BLaER1 (cell line): ENCODE data around the gene CDIP1.
A peak's percentile ranks its signal among the peaks of the same experiment; 100 is the strongest.

Experiments
- H3K27ac ChIP-seq: shearing (Covaris generic); formaldehyde crosslinking; 2 replicates; pipeline ENCODE4 v1.8.1; 2022
- H3K27me3 ChIP-seq: shearing (Covaris generic); formaldehyde crosslinking; 2 replicates; pipeline ENCODE4 v1.8.1; 2022
- H3K36me3 ChIP-seq: shearing (Covaris generic); formaldehyde crosslinking; 2 replicates; pipeline ENCODE4 v1.8.1; 2022
- H3K4me1 ChIP-seq: shearing (Covaris generic); formaldehyde crosslinking; 2 replicates; pipeline ENCODE4 v1.8.1; 2022
- H3K4me2 ChIP-seq: shearing (Covaris generic); formaldehyde crosslinking; 2 replicates; pipeline ENCODE4 v1.8.1; 2022
- H3K4me3 ChIP-seq: shearing (Covaris generic); formaldehyde crosslinking; 2 replicates; pipeline ENCODE4 v1.8.1; 2022
- H3K9ac ChIP-seq: shearing (Covaris generic); formaldehyde crosslinking; 2 replicates; pipeline ENCODE4 v1.8.1; 2022
- H3K9me3 ChIP-seq: shearing (Covaris generic); formaldehyde crosslinking; 2 replicates; pipeline ENCODE4 v1.8.1; 2022
- H4K20me1 ChIP-seq: shearing (Covaris generic); formaldehyde crosslinking; 2 replicates; pipeline ENCODE4 v1.8.1; 2022
- Cebpa-rat ChIP-seq: shearing (Covaris generic); IDR thresholded peaks from 2 replicates; pipeline ENCODE4 v1.8.1; 2022

CDIP1 gene

DNA sequence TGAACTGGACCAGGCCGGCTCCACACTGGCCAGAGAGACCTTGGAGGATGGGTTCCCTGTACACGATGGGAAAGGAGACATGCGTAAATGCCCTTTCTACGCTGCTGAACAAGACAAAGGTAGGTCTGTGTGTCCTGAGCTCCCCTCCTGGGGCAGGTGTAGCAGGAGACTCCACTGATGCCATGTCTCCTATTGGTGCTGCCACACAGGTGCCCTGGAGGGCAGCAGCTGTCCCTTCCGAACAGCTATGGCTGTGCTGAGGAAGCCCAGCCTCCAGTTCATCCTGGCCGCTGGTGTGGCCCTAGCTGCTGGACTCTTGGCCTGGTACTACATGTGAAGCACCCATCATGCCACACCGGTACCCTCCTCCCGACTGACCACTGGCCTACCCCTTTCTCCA, 29.2 kb downstream of the CDIP1 start:
- no peaks in the 10 kb centered on the region for H3K9me3 ChIP-seq
- no peak overlapping the region for H3K9ac ChIP-seq
- H3K36me3 ChIP-seq = peaks cover 85% of the 10 kb centered on the region
- peaks cover 32% of the 10 kb centered on the region for H3K4me1 ChIP-seq
- TF ChIP-seq Cebpa-rat = no peak
- no peak overlapping the region for H3K27ac ChIP-seq
- H3K27me3 ChIP-seq = no peaks in the 10 kb centered on the region
- peaks cover 70% of the 10 kb centered on the region for H4K20me1 ChIP-seq
- H3K4me2 ChIP-seq = no peak overlapping the region
- no peak overlapping the region for H3K4me3 ChIP-seq

- Histone ChIP-seq H3K27me3 (no peaks in the 10 kb centered on the region), H3K36me3 (peaks cover 79% of the 10 kb centered on the region)
- TF ChIP-seq Cebpa-rat = no peak
These were observed 29.8 kb downstream of the CDIP1 start for GRCh38 chr16:4508806-4509205.

DNA sequence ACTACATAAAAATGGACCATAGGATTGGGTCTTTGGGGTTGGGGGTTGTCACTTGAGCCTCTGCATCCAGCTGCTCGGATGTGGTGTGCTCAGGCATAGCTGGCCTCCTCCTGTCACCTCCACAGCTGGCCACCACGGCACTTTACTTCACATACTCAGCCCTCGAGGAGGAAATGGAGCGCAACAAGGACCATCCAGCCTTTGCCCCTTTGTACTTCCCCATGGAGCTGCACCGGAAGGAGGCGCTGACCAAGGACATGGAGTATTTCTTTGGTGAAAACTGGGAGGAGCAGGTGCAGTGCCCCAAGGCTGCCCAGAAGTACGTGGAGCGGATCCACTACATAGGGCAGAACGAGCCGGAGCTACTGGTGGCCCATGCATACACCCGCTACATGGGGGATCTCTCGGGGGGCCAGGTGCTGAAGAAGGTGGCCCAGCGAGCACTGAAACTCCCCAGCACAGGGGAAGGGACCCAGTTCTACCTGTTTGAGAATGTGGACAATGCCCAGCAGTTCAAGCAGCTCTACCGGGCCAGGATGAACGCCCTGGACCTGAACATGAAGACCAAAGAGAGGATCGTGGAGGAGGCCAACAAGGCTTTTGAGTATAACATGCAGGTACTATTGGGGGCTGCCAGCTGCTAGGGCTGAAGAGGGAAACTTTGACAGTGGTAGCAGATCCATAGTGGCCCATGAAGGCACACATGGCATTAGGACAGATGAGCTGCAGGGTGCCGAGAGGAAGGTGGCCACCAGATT, 30.8 kb downstream of the CDIP1 start:
- Histone ChIP-seq H3K9ac (no peak overlapping the region), H3K9me3 (no peaks in the 10 kb centered on the region), H3K27me3 (no peaks in the 10 kb centered on the region), H3K4me2 (no peak overlapping the region), H3K4me1 (peaks cover 23% of the 10 kb centered on the region), H3K36me3 (peaks cover 69% of the 10 kb centered on the region), H3K27ac (no peak overlapping the region), H3K4me3 (no peak overlapping the region), H4K20me1 (peaks cover 81% of the 10 kb centered on the region)
- no peak for TF ChIP-seq Cebpa-rat

More at GRCh38 chr16:4508806-4509205, 29.8 kb downstream of the CDIP1 start:
- no peak overlapping the region for H3K4me3 ChIP-seq
- peaks cover 70% of the 10 kb centered on the region for H4K20me1 ChIP-seq
- H3K9ac ChIP-seq = no peak overlapping the region
- H3K4me2 ChIP-seq = no peak overlapping the region
- no peaks in the 10 kb centered on the region for H3K9me3 ChIP-seq
- H3K4me1 ChIP-seq = peaks cover 30% of the 10 kb centered on the region
- no peak overlapping the region for H3K27ac ChIP-seq

DNA sequence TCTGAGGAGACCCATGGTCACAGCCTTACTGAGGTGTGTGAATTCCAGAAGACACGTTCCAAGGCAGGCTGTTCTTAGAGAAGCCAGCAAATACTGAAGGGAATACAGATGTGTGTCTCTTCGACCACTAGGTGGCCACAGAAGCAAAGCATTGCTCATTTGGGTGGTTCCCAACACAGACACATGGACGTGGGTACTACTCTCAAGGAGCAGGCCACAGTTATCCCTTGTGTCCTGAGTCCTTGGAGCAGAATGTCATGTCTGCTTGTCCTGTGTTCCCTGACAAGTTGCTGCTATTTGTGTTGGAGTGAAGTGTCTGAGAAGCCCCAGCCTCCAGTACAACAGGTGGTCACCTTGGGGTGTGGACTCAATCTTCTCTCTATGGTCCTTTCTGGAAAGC, 32.1 kb downstream of the CDIP1 start:
- Histone ChIP-seq H3K27ac (no peak overlapping the region), H3K36me3 (peaks cover 56% of the 10 kb centered on the region), H3K9ac (no peak overlapping the region), H4K20me1 (peaks cover 89% of the 10 kb centered on the region), H3K4me3 (no peak overlapping the region), H3K27me3 (no peaks in the 10 kb centered on the region), H3K4me1 (peaks cover 23% of the 10 kb centered on the region), H3K9me3 (no peaks in the 10 kb centered on the region), H3K4me2 (no peak overlapping the region)
- no peak for TF ChIP-seq Cebpa-rat

DNA sequence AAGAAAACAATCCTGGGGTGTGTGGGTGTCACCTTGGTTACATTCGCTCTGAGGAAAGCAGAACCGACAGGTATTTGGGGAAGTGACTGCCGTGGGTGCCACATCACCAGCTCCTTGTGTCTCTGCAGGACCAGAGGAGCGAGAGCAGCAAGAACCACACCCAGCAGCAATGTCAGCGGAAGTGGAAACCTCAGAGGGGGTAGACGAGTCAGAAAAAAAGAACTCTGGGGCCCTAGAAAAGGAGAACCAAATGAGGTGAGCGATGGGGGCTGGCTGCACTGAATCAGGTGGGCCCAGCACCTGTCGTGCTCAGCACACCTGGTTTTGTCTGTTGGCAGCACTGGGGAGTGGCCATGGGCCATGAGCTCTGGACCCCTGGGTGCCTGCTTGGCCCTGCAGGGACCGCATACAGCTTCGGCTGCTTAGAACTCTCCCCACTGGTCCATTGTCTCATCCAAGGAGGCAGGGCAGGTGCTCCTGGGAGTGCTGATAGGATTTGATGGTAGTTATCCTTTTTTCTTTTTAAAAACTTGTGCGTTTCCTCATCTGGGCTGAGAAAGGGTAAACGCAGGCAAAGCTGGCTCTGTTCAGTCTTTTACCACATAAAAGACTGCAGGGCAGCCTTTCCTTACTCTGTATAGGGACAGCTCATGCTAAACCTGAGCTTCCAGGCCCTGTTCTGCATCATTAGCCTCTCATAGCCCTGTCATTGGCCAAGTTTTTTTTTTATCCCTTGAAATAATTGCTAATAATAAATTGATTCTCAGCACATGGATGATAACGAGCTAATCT, 33.0 kb downstream of the CDIP1 start:
- H3K4me3 ChIP-seq = no peak overlapping the region
- peaks cover 23% of the 10 kb centered on the region for H3K4me1 ChIP-seq
- peak overlapping the region; percentile 34; the same call in 1 of the 2 replicates for H3K9ac ChIP-seq
- H3K4me2 ChIP-seq = peak overlapping the region; percentile 59
- no peaks in the 10 kb centered on the region for H3K9me3 ChIP-seq
- no peak for TF ChIP-seq Cebpa-rat
- peaks cover 47% of the 10 kb centered on the region for H3K36me3 ChIP-seq
- peaks cover 89% of the 10 kb centered on the region for H4K20me1 ChIP-seq
- H3K27me3 ChIP-seq = no peaks in the 10 kb centered on the region
- H3K27ac ChIP-seq = no peak overlapping the region

DNA sequence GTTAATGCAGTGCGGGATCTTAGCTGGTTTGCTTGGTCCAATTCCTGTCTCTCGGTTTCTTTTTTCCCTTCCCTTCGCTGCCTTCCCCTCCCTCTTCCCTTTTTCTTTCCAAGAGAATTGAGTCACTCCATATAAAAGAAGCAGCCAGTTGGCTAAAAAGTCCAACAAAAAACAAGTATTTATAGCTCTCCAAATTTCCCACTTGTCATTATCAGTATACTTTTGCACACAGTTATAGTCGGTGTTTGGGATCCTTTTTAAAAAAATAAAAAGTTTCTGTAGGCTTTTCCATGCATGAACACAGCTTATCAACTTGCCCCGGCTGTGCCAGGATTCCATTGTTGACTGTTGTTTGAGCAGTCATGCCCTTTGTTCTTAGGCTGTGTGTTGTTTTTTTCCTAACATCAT, 37.5 kb downstream of the CDIP1 start:
- Histone ChIP-seq H3K27ac (no peak overlapping the region), H3K9ac (no peak overlapping the region), H3K27me3 (no peaks in the 10 kb centered on the region), H4K20me1 (peaks cover 100% of the 10 kb centered on the region), H3K4me3 (no peak overlapping the region), H3K9me3 (no peaks in the 10 kb centered on the region), H3K36me3 (peaks cover 17% of the 10 kb centered on the region), H3K4me1 (peaks cover 37% of the 10 kb centered on the region), H3K4me2 (no peak overlapping the region)
- no peak for TF ChIP-seq Cebpa-rat

DNA sequence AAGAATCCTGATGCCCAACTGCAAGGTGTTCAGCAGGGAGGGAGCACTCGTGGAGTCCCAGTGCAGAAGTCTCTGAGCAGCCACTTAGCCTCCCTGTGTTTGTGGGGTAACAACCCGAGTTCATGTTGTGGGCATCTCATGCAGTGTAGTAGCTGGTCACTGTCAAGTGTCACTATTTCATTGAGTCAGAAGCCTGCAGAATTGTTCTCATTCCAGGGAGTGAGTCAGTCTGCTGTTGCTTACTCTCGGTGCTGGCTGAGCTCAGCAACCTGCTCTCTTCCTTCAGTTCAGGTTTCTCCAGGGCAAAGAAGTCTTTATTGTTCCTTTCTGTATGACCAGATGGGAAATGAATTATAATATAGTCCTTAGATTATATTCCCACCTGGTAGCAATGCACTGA, 38.3 kb downstream of the CDIP1 start:
- Histone ChIP-seq H3K4me2 (no peak overlapping the region), H3K9me3 (no peaks in the 10 kb centered on the region), H3K9ac (no peak overlapping the region), H4K20me1 (peaks cover 100% of the 10 kb centered on the region), H3K4me1 (peaks cover 29% of the 10 kb centered on the region), H3K36me3 (peaks cover 22% of the 10 kb centered on the region), H3K27ac (no peak overlapping the region), H3K27me3 (no peaks in the 10 kb centered on the region), H3K4me3 (no peak overlapping the region)
- no peak for TF ChIP-seq Cebpa-rat

- Histone ChIP-seq H3K4me3 (no peak overlapping the region), H3K9me3 (no peaks in the 10 kb centered on the region), H3K9ac (no peak overlapping the region), H4K20me1 (peaks cover 100% of the 10 kb centered on the region), H3K27ac (no peak overlapping the region), H3K4me2 (peak overlapping the region; percentile 68), H3K36me3 (peaks cover 23% of the 10 kb centered on the region), H3K27me3 (no peaks in the 10 kb centered on the region), H3K4me1 (peaks cover 22% of the 10 kb centered on the region)
- TF ChIP-seq Cebpa-rat = no peak
These were observed 39.4 kb downstream of the CDIP1 start for GRCh38 chr16:4499196-4499555.

DNA sequence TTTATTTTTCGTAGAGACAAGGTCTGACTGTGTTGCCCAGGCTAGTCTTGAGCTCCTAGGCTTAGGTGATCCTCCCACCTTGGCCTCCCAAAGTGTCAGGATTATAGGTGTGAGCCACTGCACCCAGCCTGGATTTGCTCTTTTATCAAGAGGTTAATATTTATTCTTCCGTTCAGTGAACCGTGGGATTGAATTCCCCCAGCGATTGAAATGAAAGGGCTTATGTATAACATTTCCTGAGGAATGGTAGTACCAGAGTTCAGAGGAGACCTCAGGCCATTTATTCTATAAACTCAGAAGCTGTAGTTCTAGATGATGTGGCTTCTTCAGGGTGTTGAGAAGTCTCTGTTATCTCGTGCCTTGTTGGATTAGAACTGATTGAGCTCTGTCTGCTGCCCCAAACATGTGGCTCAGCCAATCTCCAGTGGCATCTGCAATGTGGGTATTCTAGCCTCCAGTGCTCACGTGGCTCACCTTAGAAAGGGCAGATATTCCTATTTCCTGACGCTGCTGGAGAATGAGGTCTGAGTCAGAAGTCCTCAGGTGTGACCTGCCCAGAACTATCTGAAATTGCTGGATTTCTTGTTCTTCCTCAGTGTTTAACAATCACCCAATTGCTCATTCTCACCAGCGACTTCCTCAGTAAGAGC, 39.9 kb downstream of the CDIP1 start:
- no peak for TF ChIP-seq Cebpa-rat
- Histone ChIP-seq H3K36me3 (peaks cover 23% of the 10 kb centered on the region), H4K20me1 (peaks cover 100% of the 10 kb centered on the region), H3K27ac (no peak overlapping the region), H3K4me2 (peak overlapping the region; percentile 68), H3K9me3 (no peaks in the 10 kb centered on the region), H3K4me3 (no peak overlapping the region), H3K9ac (0 out of 2 replicates have a peak overlapping the region, but pooled peaks have one; percentile 32), H3K27me3 (no peaks in the 10 kb centered on the region), H3K4me1 (peaks cover 17% of the 10 kb centered on the region)

GRCh38 chr16:4496305-4496704, 42.3 kb downstream of the CDIP1 start:
- H3K36me3 ChIP-seq = peaks cover 44% of the 10 kb centered on the region

More at GRCh38 chr16:4496305-4496704, 42.3 kb downstream of the CDIP1 start:
- Histone ChIP-seq H3K9ac (no peak overlapping the region), H3K4me1 (peaks cover 17% of the 10 kb centered on the region), H3K4me3 (no peak overlapping the region), H4K20me1 (peaks cover 100% of the 10 kb centered on the region), H3K27ac (no peak overlapping the region), H3K9me3 (no peaks in the 10 kb centered on the region), H3K4me2 (no peak overlapping the region), H3K27me3 (no peaks in the 10 kb centered on the region)
- TF ChIP-seq Cebpa-rat = no peak
